Neural cell (in vitro differentiated cells): ENCODE measurements around the gene WNT6. TPM values are rescaled to one million over a fixed set of nuclear protein-coding genes. Genes with fewer than 3 reads are reported as not detected.

ENCODE experiments used
- H2AFZ ChIP-seq: fragments of 200-600, 300-800 bp; sonication (generic), shearing (Covaris generic); 2 replicates; pipeline ENCODE4 v1.6.0; 2014; ENCODE audit warnings: low read depth, mild to moderate bottlenecking, antibody characterized with exemption, low read length, moderate library complexity
- H3F3A ChIP-seq: fragments of 200-600 bp; shearing (Covaris generic); 2 replicates; pipeline ENCODE4 v1.6.1; 2016; ENCODE audit warnings: mild to moderate bottlenecking, moderate library complexity, mixed read lengths, antibody characterized with exemption, low read length; ENCODE audit not compliant: insufficient read depth, poor library complexity, severe bottlenecking
- H3K27ac ChIP-seq: fragments of 200-600, 300-800 bp; sonication (generic), shearing (Covaris generic); 2 replicates; pipeline ENCODE4 v1.5.1; 2014; ENCODE audit warnings: mild to moderate bottlenecking, low read length, moderate library complexity
- H3K27me3 ChIP-seq: fragments of 300-800, 200-600 bp; sonication (generic), shearing (Covaris generic); 2 replicates; pipeline ENCODE4 v1.6.0; 2014; ENCODE audit warnings: mild to moderate bottlenecking, low read depth, low read length, moderate library complexity; ENCODE audit not compliant: insufficient read depth
- H3K36me3 ChIP-seq: fragments of 300-800, 200-600 bp; sonication (generic), shearing (Covaris generic); 2 replicates; pipeline ENCODE4 v1.5.1; 2014; ENCODE audit warnings: mild to moderate bottlenecking, antibody characterized with exemption, low read length, moderate library complexity; ENCODE audit not compliant: insufficient read depth
- H3K4me2 ChIP-seq: fragments of 300-800, 200-600 bp; sonication (generic), shearing (Covaris generic); 2 replicates; pipeline ENCODE4 v1.6.0; 2014; ENCODE audit warnings: mild to moderate bottlenecking, low read length
- H3K4me3 ChIP-seq: fragments of 300-800, 200-600 bp; sonication (generic), shearing (Covaris generic); 2 replicates; pipeline ENCODE4 v1.5.1; 2014; ENCODE audit warnings: mild to moderate bottlenecking, low read length, moderate library complexity
- H3K79me2 ChIP-seq: fragments of 200-600 bp; shearing (Covaris generic); replicated peaks from 2 replicates; pipeline ENCODE4 v1.6.0; 2014; ENCODE audit warnings: mild to moderate bottlenecking, low read length, moderate library complexity; ENCODE audit not compliant: insufficient read depth
- H3K9ac ChIP-seq: fragments of 300-800, 200-600 bp; sonication (generic), shearing (Covaris generic); 2 replicates; pipeline ENCODE4 v1.6.1; 2016; ENCODE audit warnings: mild to moderate bottlenecking, low read length, mixed read lengths
- H3K9me2 ChIP-seq: fragments of 200-600 bp; shearing (Covaris generic); 2 replicates; pipeline ENCODE4 v1.6.1; 2016; ENCODE audit warnings: mild to moderate bottlenecking, low read length, mixed read lengths; ENCODE audit not compliant: insufficient read depth
- H3K9me3 ChIP-seq: fragments of 200-600, 300-800 bp; sonication (generic), shearing (Covaris generic); 2 replicates; pipeline ENCODE4 v1.6.1; 2016; ENCODE audit warnings: mild to moderate bottlenecking, mixed run types, low read length, moderate library complexity, mixed read lengths
- H4K20me1 ChIP-seq: fragments of 200-600 bp; shearing (Covaris generic); 2 replicates; pipeline ENCODE4 v1.6.1; 2016; ENCODE audit warnings: mild to moderate bottlenecking, mixed run types; ENCODE audit not compliant: insufficient read depth
- EP300 ChIP-seq: fragments of 450-650 bp; conservative IDR thresholded peaks from 2 replicates; pipeline ENCODE4 v1.6.1; 2014; ENCODE audit warnings: antibody characterized with exemption, mild to moderate bottlenecking, moderate library complexity; ENCODE audit not compliant: poor library complexity, severe bottlenecking
- EZH2 ChIP-seq: fragments of 200-600, 300-800 bp; shearing (Covaris generic), sonication (generic); IDR thresholded peaks from 2 replicates; pipeline ENCODE4 v1.6.1; 2014; ENCODE audit warnings: antibody characterized with exemption, low read length, borderline replicate concordance, mild to moderate bottlenecking; ENCODE audit not compliant: insufficient read depth, poor library complexity, severe bottlenecking
- MXI1 ChIP-seq: fragments of 450-650 bp; conservative IDR thresholded peaks from 2 replicates; pipeline ENCODE4 v1.6.1; 2014; ENCODE audit warnings: antibody characterized with exemption, mild to moderate bottlenecking; ENCODE audit not compliant: poor library complexity, severe bottlenecking
- POLR2AphosphoS5 ChIP-seq: IDR thresholded peaks from 2 replicates; pipeline ENCODE4 v1.6.1; 2012
- RAD21 ChIP-seq: fragments of 450-650 bp; conservative IDR thresholded peaks from 2 replicates; pipeline ENCODE4 v1.6.1; 2014; ENCODE audit warnings: antibody characterized with exemption, mild to moderate bottlenecking, moderate library complexity
- SMC3 ChIP-seq: fragments of 450-650 bp; conservative IDR thresholded peaks from 2 replicates; pipeline ENCODE4 v1.6.1; 2014; ENCODE audit warnings: antibody characterized with exemption, mild to moderate bottlenecking, moderate library complexity; ENCODE audit not compliant: poor library complexity
- TAF1 ChIP-seq: IDR thresholded peaks from 2 replicates; pipeline ENCODE4 v1.6.1; 2012; ENCODE audit warnings: low read depth
- polyA plus RNA-seq: library from polyadenylated mRNA; depleted of rRNA; stranded (reverse); fragments of >200 nt; gene quantifications from 2 replicates; pipeline ENCODE4 v1.2.3, GENCODE V29; 2014
- TF ChIP-seq, protein P1 (sequence below): IDR thresholded peaks from 2 replicates; pipeline ENCODE4 v1.6.1; 2012; ENCODE audit warnings: borderline replicate concordance
- TF ChIP-seq, protein P2 (sequence below): fragments of 450-650 bp; IDR thresholded peaks from 2 replicates; pipeline ENCODE4 v1.5.1; 2014; ENCODE audit warnings: antibody characterized with exemption, mild to moderate bottlenecking, moderate library complexity; ENCODE audit not compliant: poor library complexity, severe bottlenecking

Gene WNT6
- polyA plus RNA-seq, 1 donor from 2014 or later, result not detected

DNA sequence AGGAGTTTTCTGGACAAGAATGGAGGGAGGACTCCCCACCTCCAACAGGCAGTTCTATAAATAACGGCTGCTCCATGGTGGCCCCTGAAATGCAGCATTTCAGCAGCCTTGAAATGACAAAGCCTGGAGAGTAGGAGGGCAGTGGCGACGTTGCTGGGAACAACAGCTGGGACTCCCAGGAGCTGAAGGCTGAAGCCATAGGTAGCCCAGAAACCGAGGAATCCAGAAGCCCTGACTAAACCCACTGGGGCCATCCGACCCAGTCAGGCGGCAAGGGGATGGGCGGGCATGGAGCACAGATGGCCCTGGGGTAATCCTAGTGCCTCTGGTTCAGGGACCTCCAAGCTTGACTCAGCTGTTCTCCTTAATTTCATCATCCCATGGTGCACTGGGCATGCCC is 37.0 kb upstream of the WNT6 start (continued):
- TF ChIP-seq RAD21 (no peak), MXI1 (no peak), POLR2AphosphoS5 (no peak), TAF1 (no peak)

DNA sequence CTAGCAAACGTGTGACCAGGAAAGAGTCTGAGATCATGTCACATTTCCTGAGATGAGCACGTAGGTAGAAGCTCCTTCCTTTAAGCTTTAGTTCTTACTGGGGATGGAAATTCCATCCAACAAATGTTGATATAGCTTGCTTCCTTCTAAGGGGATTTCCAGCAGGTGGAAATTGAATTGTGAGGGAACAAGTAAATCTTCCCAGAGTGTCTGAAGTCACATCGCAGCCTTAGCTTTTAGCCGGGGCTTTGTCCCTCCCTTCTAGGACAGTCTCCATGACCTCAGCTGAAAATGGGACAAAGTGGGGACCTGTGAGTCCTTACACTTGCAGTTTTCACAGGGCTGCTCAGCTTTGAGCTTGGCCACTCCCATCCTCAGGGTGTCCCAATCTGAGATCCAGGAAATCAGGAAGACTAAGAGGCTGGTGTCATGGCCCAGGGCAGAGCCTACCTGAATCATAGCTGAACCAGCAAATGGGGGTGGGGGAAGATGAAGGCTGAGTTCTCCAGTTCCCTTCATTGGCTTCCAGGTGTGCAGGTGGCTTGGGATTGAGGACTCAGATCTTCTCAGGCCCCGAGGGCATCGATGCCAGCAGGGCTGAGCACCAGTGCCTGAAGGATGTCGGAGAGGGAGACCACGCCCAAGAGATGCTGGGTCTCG is 36.3 kb upstream of the WNT6 start:
- no peak overlapping the region for H2AFZ ChIP-seq
- H3K9me2 ChIP-seq, result no peaks in the 10 kb centered on the region
- H3K27ac ChIP-seq, result no peak overlapping the region
- H3K79me2 ChIP-seq, result no peaks in the 10 kb centered on the region
- H3K27me3 ChIP-seq, result no peaks in the 10 kb centered on the region
- no peaks in the 10 kb centered on the region for H3K36me3 ChIP-seq
- H3K4me3 ChIP-seq, result no peak overlapping the region
- H3K9me3 ChIP-seq, result no peaks in the 10 kb centered on the region
- H3K4me2 ChIP-seq, result no peak overlapping the region
- TF ChIP-seq POLR2AphosphoS5 (no peak), RAD21 (no peak), EP300 (no peak), EZH2 (no peak), TAF1 (no peak), SMC3 (no peak), MXI1 (no peak)
- TF ChIP-seq, protein P1, sequence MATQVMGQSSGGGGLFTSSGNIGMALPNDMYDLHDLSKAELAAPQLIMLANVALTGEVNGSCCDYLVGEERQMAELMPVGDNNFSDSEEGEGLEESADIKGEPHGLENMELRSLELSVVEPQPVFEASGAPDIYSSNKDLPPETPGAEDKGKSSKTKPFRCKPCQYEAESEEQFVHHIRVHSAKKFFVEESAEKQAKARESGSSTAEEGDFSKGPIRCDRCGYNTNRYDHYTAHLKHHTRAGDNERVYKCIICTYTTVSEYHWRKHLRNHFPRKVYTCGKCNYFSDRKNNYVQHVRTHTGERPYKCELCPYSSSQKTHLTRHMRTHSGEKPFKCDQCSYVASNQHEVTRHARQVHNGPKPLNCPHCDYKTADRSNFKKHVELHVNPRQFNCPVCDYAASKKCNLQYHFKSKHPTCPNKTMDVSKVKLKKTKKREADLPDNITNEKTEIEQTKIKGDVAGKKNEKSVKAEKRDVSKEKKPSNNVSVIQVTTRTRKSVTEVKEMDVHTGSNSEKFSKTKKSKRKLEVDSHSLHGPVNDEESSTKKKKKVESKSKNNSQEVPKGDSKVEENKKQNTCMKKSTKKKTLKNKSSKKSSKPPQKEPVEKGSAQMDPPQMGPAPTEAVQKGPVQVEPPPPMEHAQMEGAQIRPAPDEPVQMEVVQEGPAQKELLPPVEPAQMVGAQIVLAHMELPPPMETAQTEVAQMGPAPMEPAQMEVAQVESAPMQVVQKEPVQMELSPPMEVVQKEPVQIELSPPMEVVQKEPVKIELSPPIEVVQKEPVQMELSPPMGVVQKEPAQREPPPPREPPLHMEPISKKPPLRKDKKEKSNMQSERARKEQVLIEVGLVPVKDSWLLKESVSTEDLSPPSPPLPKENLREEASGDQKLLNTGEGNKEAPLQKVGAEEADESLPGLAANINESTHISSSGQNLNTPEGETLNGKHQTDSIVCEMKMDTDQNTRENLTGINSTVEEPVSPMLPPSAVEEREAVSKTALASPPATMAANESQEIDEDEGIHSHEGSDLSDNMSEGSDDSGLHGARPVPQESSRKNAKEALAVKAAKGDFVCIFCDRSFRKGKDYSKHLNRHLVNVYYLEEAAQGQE, result no peak
- TF ChIP-seq, protein P2, sequence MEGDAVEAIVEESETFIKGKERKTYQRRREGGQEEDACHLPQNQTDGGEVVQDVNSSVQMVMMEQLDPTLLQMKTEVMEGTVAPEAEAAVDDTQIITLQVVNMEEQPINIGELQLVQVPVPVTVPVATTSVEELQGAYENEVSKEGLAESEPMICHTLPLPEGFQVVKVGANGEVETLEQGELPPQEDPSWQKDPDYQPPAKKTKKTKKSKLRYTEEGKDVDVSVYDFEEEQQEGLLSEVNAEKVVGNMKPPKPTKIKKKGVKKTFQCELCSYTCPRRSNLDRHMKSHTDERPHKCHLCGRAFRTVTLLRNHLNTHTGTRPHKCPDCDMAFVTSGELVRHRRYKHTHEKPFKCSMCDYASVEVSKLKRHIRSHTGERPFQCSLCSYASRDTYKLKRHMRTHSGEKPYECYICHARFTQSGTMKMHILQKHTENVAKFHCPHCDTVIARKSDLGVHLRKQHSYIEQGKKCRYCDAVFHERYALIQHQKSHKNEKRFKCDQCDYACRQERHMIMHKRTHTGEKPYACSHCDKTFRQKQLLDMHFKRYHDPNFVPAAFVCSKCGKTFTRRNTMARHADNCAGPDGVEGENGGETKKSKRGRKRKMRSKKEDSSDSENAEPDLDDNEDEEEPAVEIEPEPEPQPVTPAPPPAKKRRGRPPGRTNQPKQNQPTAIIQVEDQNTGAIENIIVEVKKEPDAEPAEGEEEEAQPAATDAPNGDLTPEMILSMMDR, result no peak
- H4K20me1 ChIP-seq, result no peaks in the 10 kb centered on the region
- H3K9ac ChIP-seq, result no peak overlapping the region
- no peaks in the 10 kb centered on the region for H3F3A ChIP-seq

DNA sequence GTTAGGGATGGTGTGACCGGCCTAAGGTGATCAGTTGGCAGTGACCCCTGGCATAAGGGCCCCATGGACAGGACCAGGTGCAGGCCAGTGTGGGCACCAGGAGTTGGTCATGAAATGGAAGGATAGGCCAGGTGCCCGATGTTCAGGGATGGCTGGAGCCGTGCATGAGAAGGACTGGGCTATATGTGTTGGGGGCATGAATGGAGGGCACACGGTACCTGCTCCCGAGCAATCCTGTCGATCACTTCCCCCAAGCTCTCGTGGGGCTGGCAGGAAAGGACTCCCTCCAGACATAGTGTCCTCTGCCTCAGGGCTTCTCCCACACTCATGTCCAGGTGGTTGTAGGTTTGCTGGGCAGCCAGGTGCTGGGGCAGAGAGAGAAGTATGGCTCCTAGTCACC is 35.6 kb upstream of the WNT6 start:
- Histone ChIP-seq H2AFZ (no peak overlapping the region), H3K27me3 (no peaks in the 10 kb centered on the region), H3K9ac (no peak overlapping the region), H4K20me1 (no peaks in the 10 kb centered on the region), H3K36me3 (no peaks in the 10 kb centered on the region), H3F3A (no peaks in the 10 kb centered on the region), H3K9me3 (no peaks in the 10 kb centered on the region), H3K4me2 (no peak overlapping the region), H3K4me3 (no peak overlapping the region), H3K9me2 (no peaks in the 10 kb centered on the region), H3K79me2 (no peaks in the 10 kb centered on the region), H3K27ac (no peak overlapping the region)
- no peak for TF ChIP-seq MXI1
- TF ChIP-seq SMC3, result no peak
- TF ChIP-seq EZH2, result no peak
- TF ChIP-seq, protein P2, result no peak
- no peak for TF ChIP-seq TAF1
- no peak for TF ChIP-seq RAD21
- TF ChIP-seq, protein P1, result no peak
- TF ChIP-seq EP300, result no peak
- no peak for TF ChIP-seq POLR2AphosphoS5
